Aorta (tissue), 5 donors: ENCODE data around the gene FAM170B. TPM values are rescaled to one million over a fixed set of nuclear protein-coding genes. Genes with fewer than 3 reads are reported as not detected.

Experiments
- ATAC-seq: fragments of 200-7000 bp; cut with Tn5 transposase; one replicate; pipeline ENCODE4 v1.9.1; 2022; ENCODE audit warnings: moderate library complexity; ENCODE audit not compliant: low FRiP score
- DNase-seq, 2 donors: peaks; one replicate each; pipeline ENCODE4 v3.0.0-alpha.2; 2020
- H3K27ac ChIP-seq, 2 donors: one replicate each; pipeline ENCODE4 v1.5.1; 2013; ENCODE audit warnings: low read length in 2 of 2, mild to moderate bottlenecking in 2 of 2, moderate library complexity in 2 of 2, control low read depth in 1 of 2, inconsistent platforms in 1 of 2, low read depth in 1 of 2
- H3K27me3 ChIP-seq, 2 donors: one replicate each; pipeline ENCODE4 v1.6.1; 2013; ENCODE audit warnings: control low read depth in 1 of 2, low read length in 1 of 2, mild to moderate bottlenecking in 1 of 2, moderate library complexity in 1 of 2; ENCODE audit not compliant: insufficient read depth in 2 of 2, control insufficient read depth in 1 of 2
- H3K36me3 ChIP-seq, 2 donors: one replicate each; pipeline ENCODE4 v1.6.1; 2013; ENCODE audit warnings: control low read depth in 1 of 2, low read length in 1 of 2, mild to moderate bottlenecking in 1 of 2; ENCODE audit not compliant: insufficient read depth in 2 of 2, control insufficient read depth in 1 of 2
- H3K4me1 ChIP-seq, 2 donors: one replicate each; pipeline ENCODE4 v1.6.1; 2013; ENCODE audit warnings: low read length in 2 of 2, control low read depth in 1 of 2, mild to moderate bottlenecking in 1 of 2, moderate library complexity in 1 of 2; ENCODE audit not compliant: insufficient read depth in 2 of 2, control insufficient read depth in 1 of 2
- H3K4me3 ChIP-seq, 2 donors: one replicate each; pipeline ENCODE4 v1.5.1; 2013; ENCODE audit warnings: low read length in 2 of 2, control low read depth in 1 of 2, mild to moderate bottlenecking in 1 of 2
- H3K9me3 ChIP-seq: one replicate; pipeline ENCODE4 v1.6.1; 2013; ENCODE audit warnings: mild to moderate bottlenecking, low read length; ENCODE audit not compliant: control insufficient read depth
- WGBS, 2 donors: extraction: QIAGEN DNeasy Blood & Tissue Kit; methylation state at CpG; one replicate each; pipeline ENCODE4 v1.1.7; 2013; 5-methylcytosine and 5-hydroxymethylcytosine counted together
- intact Hi-C, 2 donors: fragments of 100-400 bp; cut with DNase I; formaldehyde crosslinking; loops; one replicate each; pipeline versions ENCODE4 v1.14.2 to v1.15.0; 2022
- polyA plus RNA-seq, 2 donors: library from polyadenylated mRNA; stranded (reverse); fragments of 200-250 nt; gene quantifications; one replicate each; pipeline ENCODE4 v1.2.3, GENCODE V29; 2013
- total RNA-seq, 2 donors: library from RNA; stranded (reverse); fragmentation: NEBNext Ultra II Directional; extraction: Animal tissue kit (Norgen Biotek cat#: 25700); gene quantifications; one replicate each; pipeline ENCODE4 v1.2.1, GENCODE V29; 2021
- donor health status: healthy with polysubstance abuse.
- donor health status: Bipolar disorder and iron deficiency.
- donor health status: DM: no; HTN: no; CAD: no.
- donor health status: DM: no; HTN: no; CAD: no.
- donor health status: DM: yes; HTN: yes; CAD: no.

FAM170B gene
- total and polyA plus RNA-seq, 4 donors, result not detected

DNA sequence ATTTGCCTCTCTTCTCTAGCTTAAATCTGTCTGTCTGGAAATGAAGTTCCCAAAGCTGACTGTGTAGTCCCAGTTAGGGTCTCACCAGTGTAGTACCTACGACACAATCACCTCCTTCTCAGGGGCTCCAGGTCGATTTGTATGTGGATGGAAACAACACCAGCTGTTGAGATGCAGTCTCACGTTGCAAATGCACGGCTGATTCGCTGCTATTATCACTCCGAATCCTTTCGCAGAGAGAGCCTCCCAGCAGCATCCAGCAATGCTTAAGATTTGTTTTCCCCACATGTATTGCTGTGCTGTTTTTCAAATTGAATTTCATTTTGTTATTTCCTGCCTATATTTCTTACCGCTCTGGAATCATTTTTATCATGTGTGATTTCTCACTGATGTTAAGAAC lies 34.8 kb downstream of the FAM170B start:
- ATAC-seq (no peak), DNase-seq (no peak)
- Histone ChIP-seq H3K27me3 (no peaks in the 10 kb centered on the region), H3K9me3 (no peaks in the 10 kb centered on the region), H3K4me1 (peaks cover 0 to 3% of the 10 kb centered on the region in 2 donors), H3K36me3 (peaks cover 0 to 2% of the 10 kb centered on the region in 2 donors), H3K27ac (no peak overlapping the region), H3K4me3 (no peak overlapping the region)
- 90 to 93% methylated on average over 8 of the region's 8 CpGs for WGBS, 2 donors
- intact Hi-C loops, result no loop called here

DNA sequence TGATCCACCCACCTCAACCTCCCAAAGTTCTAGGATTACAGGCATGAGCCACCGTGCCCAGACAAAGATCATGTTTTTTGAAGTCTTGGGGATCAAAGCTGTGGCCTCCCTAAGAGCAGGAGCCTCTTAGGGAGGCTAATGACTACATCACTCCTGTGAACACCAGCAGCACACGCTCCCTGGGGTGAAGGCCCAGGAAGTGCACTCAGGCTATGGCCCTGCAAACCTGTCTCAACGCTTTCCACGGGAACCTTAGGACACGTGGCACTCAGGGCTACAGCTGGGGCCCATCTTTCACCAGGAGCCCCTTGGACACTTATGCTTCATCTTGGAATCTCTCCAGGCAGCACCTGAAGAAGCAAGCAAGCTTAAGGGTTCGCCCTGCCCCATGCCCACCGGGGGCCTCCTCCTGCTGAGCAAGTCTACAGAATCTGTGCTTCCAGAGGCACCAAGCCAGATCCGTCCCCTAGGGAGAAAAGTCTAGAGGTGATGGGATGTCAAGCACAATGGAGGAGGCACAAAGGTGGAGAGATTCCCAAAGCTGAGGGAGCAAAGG lies 36.9 kb downstream of the FAM170B start:
- Histone ChIP-seq H3K27me3 (no peaks in the 10 kb centered on the region), H3K36me3 (peaks cover 0 to 2% of the 10 kb centered on the region in 2 donors), H3K27ac (no peak overlapping the region), H3K4me1 (peaks cover 0 to 3% of the 10 kb centered on the region in 2 donors), H3K4me3 (no peak overlapping the region), H3K9me3 (no peaks in the 10 kb centered on the region)
- DNase-seq, result no peak
- no peak for ATAC-seq
- intact Hi-C loops, result no loop called here
- 78 to 82% methylated on average over 8 of the region's 8 CpGs for WGBS, 2 donors

DNA sequence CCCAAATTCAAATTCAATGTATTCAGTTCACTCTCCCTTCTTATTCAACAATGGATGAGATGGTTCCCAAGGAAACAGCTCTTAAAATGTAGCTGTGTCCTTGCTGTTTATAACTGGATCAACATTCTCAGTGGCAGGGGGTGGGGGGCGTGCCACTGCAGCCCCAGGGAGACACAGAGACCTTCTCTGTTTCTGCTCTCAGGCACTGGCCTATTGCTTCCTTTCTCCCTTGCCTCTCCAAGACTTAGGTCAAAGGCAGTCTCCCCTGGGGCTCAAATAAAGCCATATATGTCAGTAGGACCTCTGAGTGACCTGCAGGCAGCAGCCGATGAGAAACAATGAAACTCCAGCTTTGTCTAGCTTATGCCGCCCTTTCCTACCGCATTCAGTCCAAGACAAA lies 39.2 kb downstream of the FAM170B start:
- Histone ChIP-seq H3K4me1 (peaks cover 0 to 7% of the 10 kb centered on the region in 2 donors), H3K4me3 (no peak overlapping the region), H3K36me3 (peaks cover 0 to 2% of the 10 kb centered on the region in 2 donors), H3K9me3 (no peaks in the 10 kb centered on the region), H3K27ac (no peak overlapping the region), H3K27me3 (no peaks in the 10 kb centered on the region)
- ATAC-seq, result peak; percentile 42
- no peak for DNase-seq
- 14 to 19% methylated on average over 4 of the region's 4 CpGs for WGBS, 2 donors
- intact Hi-C loops, result no loop called here

DNA sequence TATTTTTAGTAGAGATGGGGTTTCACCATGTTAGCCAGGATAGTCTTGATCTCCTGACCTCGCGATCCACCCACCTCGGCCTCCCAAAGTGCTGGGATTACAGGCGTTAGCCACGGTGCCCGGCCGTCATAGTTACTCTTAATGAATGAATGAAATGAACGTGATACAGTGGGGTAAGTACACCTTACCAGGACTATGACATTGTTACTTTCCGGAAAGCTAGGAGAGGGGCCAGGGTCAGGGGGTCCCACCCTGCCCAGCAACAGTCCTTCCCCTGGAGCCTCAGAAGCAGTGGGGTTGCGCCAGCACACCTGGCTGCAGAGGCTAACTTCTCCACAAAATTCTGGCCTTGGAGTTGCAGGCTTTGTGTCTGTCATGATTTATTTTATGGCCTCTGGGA lies 39.9 kb downstream of the FAM170B start:
- ATAC-seq (no peak), DNase-seq (no peak)
- Histone ChIP-seq H3K4me1 (peaks cover 0 to 7% of the 10 kb centered on the region in 2 donors), H3K9me3 (no peaks in the 10 kb centered on the region), H3K27me3 (no peaks in the 10 kb centered on the region), H3K27ac (no peak overlapping the region), H3K36me3 (peaks cover 0 to under 1% of the 10 kb centered on the region in 2 donors), H3K4me3 (no peak overlapping the region)
- 96% methylated on average over 10 of the region's 10 CpGs for WGBS, 2 donors
- intact Hi-C loops, result no loop called here

DNA sequence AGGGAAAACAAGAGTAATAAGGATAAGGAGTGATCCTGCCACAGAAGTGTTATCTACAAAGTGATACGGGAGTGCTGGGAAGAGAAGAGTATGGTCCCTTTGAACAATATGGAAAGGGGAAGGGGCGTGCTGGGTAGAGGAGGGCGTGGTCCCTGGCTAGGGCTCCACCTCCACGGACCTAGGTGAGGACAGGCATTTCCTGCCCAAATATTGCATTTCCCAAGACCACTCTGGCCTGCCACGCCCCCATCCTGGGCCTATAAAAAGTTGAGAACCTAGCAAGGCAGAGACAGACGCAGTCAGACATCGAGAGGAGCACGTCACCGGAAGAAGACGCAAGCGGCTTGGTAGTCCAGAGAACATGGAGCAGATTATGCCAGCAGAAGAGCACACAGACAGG lies 41.3 kb downstream of the FAM170B start:
- H3K9me3 ChIP-seq, result no peaks in the 10 kb centered on the region
- ATAC-seq, result no peak
- intact Hi-C loops, result no loop called here
- H3K4me3 ChIP-seq, result no peak overlapping the region
- no peak for DNase-seq
- H3K27ac ChIP-seq, result no peak overlapping the region
- 91 to 92% methylated on average over 11 of the region's 11 CpGs for WGBS, 2 donors
- no peaks in the 10 kb centered on the region for H3K36me3 ChIP-seq
- H3K27me3 ChIP-seq, result no peaks in the 10 kb centered on the region
- H3K4me1 ChIP-seq, result peaks cover 0 to 7% of the 10 kb centered on the region in 2 donors

DNA sequence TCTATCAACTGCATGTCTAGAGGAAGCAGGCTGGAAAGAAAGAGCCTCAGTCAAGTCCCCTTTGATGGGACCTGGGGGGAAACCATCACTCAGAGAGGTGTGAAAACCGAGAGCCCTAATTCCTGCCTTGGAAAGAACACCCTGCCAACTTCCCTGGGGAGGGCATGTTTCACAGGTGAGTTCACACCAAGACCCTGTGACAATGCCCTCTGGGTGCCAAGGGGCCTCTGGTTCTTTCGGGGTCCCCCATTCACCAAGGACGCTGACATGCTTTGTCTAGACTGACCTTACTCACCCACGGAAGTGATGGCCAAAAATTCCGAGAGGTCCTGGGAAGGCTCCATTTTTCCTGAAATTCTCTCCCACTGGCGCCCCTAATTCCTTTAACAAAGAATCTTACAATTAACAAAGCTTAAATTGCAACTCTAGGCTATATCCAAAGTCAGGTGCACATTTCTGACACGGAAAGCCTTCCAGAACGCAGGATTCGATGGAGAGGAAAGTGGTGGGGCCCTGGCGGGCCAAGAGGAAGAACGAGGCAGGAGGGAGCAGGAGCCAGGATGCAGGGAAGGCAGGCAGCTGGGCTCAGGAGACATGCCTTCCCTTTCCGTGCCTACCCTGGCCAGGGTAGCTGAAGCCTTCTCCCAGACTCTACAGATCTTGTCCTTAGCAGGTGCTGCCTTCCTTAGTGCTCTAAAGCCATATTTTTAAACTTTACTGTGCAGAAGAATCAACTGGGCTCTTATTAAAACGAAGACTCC lies 42.2 kb downstream of the FAM170B start:
- Histone ChIP-seq H3K36me3 (no peaks in the 10 kb centered on the region), H3K4me3 (no peak overlapping the region), H3K4me1 (peaks cover 0 to 7% of the 10 kb centered on the region in 2 donors), H3K27me3 (no peaks in the 10 kb centered on the region), H3K9me3 (no peaks in the 10 kb centered on the region), H3K27ac (no peak overlapping the region)
- ATAC-seq (no peak), DNase-seq (no peak)
- intact Hi-C loops, result no loop called here
- 91 to 92% methylated on average over 13 of the region's 13 CpGs for WGBS, 2 donors

DNA sequence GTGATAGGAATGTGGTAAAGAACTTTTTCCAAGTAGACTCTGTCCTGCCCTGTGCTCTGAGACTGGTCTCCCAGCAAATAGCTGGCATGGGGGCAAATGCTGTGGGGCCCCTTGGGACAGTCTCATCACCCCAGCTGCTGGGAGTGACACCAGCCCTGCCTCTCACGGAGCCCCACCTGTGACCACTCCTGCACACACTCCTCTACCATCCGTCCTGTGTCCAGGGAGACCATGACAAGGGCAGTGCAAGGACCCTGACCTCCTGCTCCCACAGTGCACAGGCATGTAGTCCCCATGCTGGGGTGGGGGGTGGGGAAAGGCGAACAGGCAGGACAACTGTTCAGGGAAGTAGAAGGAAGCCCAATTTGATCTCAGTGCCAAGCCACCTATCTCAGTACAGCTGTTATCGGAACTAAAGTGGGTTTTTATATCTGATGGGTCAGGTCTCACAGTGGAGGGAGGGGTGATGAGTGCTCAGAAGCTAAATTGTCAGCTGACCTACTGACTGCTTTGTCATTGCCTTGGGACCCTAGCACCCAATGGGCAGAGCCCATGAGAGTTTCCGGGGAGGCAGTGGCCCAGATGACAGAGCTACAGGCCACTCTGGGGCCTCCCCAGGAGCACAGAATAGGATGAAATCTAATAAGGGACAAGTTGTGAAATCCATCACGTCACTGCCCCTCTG lies 43.0 kb downstream of the FAM170B start:
- no peak for ATAC-seq
- Histone ChIP-seq H3K27ac (no peak overlapping the region), H3K4me1 (peaks cover 0 to 7% of the 10 kb centered on the region in 2 donors), H3K4me3 (no peak overlapping the region), H3K36me3 (no peaks in the 10 kb centered on the region), H3K9me3 (no peaks in the 10 kb centered on the region), H3K27me3 (no peaks in the 10 kb centered on the region)
- no peak for DNase-seq
- 90 to 96% methylated on average over 6 of the region's 6 CpGs for WGBS, 2 donors
- intact Hi-C loops, result no loop called here

DNA sequence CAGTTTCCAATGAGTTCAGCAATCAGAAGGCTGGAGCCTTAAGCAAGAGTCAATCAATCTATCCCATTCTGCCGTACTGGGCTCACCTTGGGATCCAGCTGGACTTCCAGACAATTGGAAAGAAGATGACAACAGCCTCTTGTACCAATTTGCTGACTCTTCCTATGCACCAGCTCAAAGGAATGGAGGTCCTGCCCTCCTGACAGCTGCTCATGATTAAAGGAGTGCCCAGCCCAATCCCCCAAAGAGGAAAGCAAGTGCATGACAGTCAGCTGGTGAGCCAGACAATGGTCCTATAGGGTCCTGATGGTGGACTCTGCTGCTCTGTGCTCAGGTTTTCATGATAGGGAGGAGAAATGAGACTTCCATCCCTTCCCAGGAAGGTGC lies 43.6 kb downstream of the FAM170B start:
- Histone ChIP-seq H3K9me3 (no peaks in the 10 kb centered on the region), H3K4me3 (no peak overlapping the region), H3K27ac (peak overlapping the region in 1 of 2 donors; percentile 25), H3K36me3 (no peaks in the 10 kb centered on the region), H3K4me1 (peaks cover 0 to 7% of the 10 kb centered on the region in 2 donors), H3K27me3 (no peaks in the 10 kb centered on the region)
- intact Hi-C loops, result no loop called here
- 17 to 32% methylated on average over 1 of the region's 1 CpG for WGBS, 2 donors
- ATAC-seq, result no peak
- no peak for DNase-seq
